Stimulated activated CD4-positive, alpha-beta T cell treated with anti-CD3 and anti-CD28 coated beads, Interleukin-15, amount 100 ng/mL, for 24 hours (primary cell): ENCODE data around the gene ACOT12.
"Not testable (repeated sequence)": the region's sequence is repeated elsewhere in the genome, so short reads cannot be mapped to it uniquely, and the experiment has no call there.

Experiments
- DNase-seq: peaks from one replicate; pipeline ENCODE4 v3.0.0-alpha.2; 2020

The ACOT12 gene

DNA sequence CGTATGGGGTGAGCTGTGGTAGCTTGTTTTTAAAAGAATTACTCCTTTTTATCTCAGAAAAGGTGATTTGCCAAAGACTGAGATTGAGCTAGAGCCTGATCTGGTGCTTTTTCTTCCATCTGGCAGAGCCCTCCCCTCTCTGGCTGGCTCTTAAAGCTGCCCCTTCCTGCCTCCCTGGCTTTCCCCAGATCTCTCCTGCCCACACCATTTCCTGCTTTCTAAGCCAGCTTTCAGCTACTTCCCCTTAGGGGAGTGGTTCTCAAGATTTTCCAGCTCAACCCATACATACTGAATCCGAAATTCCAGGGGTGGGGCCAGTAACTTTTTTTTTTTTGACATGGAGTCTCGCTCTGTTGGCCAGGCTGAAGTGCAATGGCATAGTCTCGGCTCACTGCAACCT lies 4.8 kb upstream of the ACOT12 start:
- no peak for DNase-seq

- DNase-seq: no peak
Measured at GRCh38 chr5:81397176-81397575, 3.2 kb upstream of the ACOT12 start.

DNA sequence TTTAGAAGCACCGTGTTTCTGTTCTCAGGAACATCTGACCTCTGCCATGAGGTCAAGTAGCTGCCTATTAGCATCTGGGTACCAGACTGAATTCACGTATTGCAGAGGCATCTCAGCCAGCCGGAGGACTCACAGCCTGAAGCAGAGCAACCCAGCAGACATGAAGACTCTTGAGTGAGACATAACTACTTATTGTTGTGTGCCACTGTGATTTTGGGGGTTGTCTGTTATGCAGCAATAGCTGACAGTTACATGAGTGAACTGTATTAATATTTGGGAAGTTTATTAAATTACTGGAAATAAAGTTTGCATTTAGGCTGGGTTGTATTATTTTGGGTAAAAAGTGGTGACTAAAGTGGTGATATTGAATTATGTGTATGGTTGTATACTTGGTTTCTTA lies 1.3 kb upstream of the ACOT12 start:
- DNase-seq: no peak

GRCh38 chr5:81393430-81393782 lies 528 bp downstream of the ACOT12 start:
- no peak for DNase-seq

DNA sequence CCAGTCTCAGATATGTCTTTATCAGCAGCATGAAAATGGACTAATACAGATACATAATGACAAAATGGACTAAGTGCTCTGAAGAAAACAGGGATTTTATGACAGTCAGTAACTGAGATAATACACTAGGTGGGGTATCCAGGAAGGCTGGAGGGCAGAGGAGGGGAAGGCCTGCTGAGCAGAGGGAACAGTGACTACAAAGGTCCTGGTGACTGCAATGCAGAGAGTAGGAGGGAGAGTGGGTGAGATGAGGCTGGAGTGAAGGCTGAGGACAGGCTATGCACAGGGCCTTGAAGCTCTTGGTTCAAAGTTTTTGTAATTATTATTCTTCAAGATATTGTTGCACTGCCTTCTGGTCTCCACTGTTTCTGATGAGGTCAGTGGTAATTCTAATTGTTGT lies 4.9 kb downstream of the ACOT12 start:
- DNase-seq: no peak

GRCh38 chr5:81388169-81388568 lies 5.8 kb downstream of the ACOT12 start:
- no peak for DNase-seq

GRCh38 chr5:81383867-81384266 lies 10.1 kb downstream of the ACOT12 start:
- no peak for DNase-seq

DNA sequence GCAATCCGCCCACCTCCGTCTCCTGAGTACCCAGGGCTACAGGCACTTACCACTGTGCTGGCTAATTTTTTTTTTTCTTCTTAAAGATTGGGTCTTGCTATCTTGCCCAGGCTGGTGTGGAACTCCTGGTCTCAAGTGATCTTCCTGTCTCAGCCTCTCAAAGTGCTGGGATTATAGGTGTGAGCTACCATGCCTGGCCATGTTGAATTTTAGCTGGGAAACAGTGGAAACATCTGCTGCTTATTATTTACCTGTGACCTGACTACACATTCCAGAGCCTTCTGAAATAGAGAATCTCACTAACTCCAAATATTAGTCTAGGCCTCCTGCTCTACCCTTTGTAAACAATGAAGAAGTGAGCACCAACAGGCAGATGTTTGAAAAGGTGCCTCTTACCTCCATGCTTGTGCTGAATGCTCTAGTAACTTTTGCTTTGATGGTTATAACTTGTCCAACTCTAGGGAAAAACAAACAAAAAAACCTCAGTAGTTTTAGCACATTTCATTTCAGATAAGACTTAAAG lies 22.5 kb downstream of the ACOT12 start:
- DNase-seq: no peak

- no peak for DNase-seq
Measured at GRCh38 chr5:81370912-81371311, 23.0 kb downstream of the ACOT12 start.

DNA sequence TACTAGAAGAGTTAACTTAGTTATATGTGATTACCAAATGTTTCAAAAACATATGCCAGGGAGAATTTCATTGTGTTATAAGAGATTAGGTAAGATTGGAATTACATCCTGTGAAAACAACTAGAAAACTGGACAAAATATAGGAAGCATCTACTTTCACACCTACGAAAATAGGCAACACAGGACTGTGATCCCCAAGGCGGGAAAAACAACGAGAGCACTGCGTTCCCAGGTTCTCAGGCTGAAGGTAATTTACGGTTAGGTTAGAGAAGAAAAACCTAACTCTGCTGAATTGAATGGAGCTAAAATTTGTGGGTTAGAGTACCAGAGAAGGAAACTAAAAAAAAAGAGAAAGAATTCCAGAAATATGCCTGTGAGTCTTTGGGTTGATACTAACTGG lies 28.4 kb downstream of the ACOT12 start:
- no peak for DNase-seq

DNA sequence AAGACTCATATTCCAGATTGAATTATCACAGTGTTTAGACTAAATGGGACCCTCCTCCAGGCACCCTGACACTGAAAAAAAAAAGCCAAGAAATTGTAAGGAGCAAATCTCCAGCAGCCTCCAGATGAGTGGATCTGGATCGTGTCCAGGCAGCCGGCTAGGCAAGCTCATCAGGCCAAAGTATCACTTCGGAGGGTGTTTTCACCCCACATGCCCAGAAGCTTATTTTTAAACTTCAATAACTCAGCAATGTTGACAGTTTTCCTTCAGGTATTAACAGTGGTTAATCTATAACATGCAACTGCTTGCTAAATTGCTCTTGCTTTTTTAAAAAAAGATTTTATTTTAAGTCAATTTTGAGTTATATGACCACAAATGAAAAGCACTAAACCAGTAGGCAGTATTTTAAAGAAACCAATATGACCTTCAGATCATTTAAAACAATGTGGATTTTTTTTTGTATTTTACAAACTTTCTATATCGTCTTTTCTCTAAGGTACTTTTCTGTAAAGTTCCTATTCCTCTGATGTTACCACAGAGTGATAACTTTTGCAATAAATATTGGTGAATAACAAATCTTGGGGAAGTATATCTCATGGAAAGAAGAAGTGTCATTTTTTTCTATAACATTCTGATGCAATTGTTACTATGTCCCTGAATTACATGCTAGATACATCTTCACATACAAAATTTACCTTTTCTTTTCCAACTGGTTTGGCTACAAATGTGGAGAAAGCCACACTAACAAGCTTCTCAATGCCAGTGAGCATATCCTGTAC lies 30.7 kb downstream of the ACOT12 start:
- no peak for DNase-seq

GRCh38 chr5:81361600-81361999 lies 32.3 kb downstream of the ACOT12 start:
- DNase-seq: no peak

GRCh38 chr5:81360640-81361039 lies 33.3 kb downstream of the ACOT12 start:
- no peak for DNase-seq

GRCh38 chr5:81359881-81360280 lies 34.1 kb downstream of the ACOT12 start:
- DNase-seq: no peak

DNA sequence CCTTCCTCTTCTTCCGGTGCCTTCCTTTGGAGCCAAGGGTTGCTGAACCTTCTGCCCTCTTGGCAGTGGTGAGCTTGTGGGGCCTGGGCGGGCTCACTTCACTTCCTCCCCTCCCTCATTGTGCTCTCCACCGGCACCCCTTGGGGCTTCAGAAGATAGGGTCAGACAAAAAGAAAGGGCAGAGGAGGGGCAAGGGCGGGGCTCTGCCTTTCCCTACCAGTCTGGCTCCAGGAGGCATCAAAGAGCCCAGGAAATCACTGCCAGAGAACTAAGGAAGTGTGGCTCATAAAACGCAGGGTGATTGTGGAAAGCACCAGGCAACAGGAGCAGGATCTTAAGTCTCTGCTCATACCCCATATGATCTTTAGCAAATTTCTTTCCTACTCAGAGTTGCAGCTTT lies 34.8 kb downstream of the ACOT12 start:
- no peak for DNase-seq

DNA sequence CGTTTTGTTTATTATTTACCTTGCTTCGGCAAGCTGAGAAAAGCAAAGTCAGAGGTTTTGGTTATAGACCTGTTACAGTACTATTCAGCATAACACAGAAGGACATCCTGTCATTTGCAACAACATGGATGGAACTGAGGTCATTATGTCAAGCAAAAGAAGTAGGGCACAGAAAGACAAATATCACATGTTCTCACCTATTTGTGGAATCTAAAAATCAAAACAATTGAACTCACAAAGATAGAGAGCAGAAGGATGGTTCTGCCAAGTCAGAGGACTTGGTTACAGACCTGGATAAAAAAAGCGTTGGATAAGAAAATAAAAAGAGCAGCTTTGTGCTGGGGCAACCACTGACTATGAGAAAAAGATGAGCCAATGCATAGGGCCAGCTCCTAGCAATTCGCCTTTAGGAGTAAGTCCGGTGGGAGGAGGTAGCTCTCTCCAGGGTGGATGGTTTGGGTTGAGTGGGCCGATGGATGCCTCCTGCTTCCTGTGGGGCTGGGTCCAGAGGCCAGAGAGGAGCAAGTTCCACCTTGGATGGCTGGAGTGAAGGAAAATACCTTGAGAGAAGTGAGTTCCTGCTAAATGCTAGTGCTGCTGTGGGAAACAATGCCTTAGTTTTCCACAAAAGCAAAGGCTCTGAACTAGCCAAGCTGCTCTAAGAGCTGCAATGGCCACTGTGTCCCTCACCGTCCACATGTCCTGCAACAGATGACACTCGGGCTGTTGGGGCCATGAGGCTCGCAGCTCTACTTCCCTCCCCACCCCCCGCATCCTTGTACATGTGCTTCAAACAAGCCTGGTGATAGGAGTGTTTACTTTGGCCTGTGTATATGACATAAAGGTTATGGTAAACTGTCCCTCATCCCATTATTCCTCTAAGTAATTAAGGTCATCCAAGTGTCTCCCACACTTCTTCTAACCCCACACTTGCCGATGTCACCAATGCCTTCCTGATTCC lies 38.4 kb downstream of the ACOT12 start:
- no peak for DNase-seq

DNA sequence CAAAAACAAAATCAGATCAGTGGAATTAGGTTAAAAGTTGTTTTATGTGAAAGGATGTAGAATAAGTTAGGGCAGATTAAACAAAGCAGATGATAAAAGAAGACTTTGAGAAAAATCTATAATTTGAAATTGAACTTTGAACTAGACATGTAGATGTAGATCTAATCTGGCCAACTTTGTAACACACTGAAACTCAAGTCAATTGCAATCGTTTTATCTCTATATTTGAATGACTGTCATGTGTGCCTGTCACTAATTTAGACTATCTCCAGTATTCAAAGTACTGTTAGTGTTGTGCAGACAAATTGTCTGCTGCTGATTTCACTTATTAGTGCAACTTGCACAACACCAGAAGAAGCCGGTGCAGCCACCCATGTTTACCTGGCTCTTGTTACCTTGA lies 39.8 kb downstream of the ACOT12 start:
- DNase-seq: no peak

GRCh38 chr5:81353189-81353588 lies 40.7 kb downstream of the ACOT12 start:
- DNase-seq: no peak

DNA sequence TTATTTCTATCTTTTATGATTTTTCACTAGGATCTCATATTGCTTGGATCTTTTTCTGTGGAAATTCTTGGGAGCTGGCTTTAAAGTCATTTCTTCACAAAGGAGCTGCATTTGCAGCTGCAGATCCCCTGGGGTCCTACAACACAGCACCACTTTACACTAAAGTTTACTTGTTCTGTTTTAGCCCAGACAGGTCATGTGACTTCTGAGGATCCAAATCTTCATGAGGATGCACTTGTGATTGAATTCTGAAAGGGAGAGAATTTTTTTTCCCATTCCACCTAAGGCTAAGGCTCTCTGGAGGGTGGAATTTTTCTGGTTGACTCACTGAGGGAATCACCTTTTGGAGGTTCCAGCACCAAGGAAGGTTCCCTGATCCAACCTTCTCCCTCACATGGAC lies 43.4 kb downstream of the ACOT12 start:
- no peak for DNase-seq

- no peak for DNase-seq
Measured at GRCh38 chr5:81349161-81349560, 44.8 kb downstream of the ACOT12 start.

DNA sequence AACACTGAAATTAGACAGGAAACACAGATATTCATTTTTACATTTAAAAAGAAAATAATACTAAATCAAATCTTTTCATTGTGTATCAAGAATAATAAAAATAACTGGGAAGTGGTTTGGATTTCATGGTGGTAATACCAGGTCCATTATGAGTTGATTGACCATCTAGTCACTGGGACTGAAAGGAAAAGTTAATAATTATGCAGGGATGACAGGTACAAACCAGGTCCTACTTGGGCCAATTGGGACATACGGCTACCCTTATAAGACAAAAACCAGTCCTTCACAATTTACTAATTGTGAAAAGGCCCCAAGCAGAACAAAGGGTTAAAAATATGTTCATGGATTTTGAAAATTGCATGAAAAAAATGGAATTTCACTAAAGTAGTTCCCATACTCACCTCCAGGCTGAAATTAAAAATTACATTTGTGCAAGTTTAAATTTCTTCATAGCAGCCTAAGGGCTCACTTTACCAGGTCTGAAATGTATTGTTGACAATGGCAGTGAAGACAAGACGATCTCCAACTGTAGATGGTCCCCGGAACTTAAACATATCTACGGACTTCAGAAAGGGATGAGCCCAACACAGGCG lies 48.4 kb downstream of the ACOT12 start:
- no peak for DNase-seq

- DNase-seq: no peak
Measured at GRCh38 chr5:81344736-81345135, 49.2 kb downstream of the ACOT12 start.

DNA sequence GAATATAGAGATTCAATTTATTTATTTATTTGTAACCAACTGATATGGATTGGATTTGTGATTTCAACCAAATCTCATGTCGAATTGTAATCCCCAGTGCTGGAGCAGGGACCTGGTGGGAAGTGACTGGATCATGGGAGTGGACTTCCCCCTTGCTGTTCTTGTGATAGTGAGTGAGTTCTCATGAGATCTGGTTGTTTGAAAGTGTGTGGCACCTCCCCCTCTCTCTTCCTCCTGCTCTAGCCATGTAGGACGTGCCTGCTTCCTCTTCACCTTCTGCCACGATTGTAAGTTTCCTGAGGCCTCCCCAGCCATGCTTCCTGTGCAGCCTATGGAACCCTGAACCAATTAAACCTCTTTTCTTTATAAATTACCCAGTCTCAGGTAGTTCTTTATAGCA lies 55.7 kb downstream of the ACOT12 start:
- DNase-seq: not testable (repeated sequence)

DNA sequence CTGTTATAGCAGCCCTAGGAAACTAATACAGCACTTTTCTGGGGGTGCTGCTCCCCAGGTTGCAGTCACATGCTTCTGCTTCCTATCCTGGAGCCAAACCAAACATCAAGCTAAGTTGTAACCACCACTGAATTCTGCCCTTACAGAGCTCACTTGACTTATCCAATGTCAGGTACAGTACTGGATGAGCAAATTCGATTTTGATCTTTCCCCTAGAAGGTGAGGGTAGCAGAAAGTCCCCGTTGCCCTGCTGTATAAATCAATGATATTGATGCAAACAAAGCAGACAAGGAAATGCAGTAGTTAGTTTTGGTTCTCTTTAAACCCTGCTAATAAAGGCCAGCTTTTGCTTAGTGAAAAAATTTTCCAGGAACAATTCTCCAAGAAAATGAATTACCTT lies 56.1 kb downstream of the ACOT12 start:
- DNase-seq: no peak
